Aorta (tissue), 5 donors: ENCODE data around the gene DMBX1. TPM values are rescaled to one million over a fixed set of nuclear protein-coding genes. Genes with fewer than 3 reads are reported as not detected.

Source experiments
- ATAC-seq: fragments of 200-7000 bp; cut with Tn5 transposase; one replicate; pipeline ENCODE4 v1.9.1; 2022; ENCODE audit warnings: moderate library complexity; ENCODE audit not compliant: low FRiP score
- DNase-seq, 2 donors: peaks; one replicate each; pipeline ENCODE4 v3.0.0-alpha.2; 2020
- H3K27ac ChIP-seq, 2 donors: one replicate each; pipeline ENCODE4 v1.5.1; 2013; ENCODE audit warnings: low read length in 2 of 2, mild to moderate bottlenecking in 2 of 2, moderate library complexity in 2 of 2, control low read depth in 1 of 2, inconsistent platforms in 1 of 2, low read depth in 1 of 2
- H3K27me3 ChIP-seq, 2 donors: one replicate each; pipeline ENCODE4 v1.6.1; 2013; ENCODE audit warnings: control low read depth in 1 of 2, low read length in 1 of 2, mild to moderate bottlenecking in 1 of 2, moderate library complexity in 1 of 2; ENCODE audit not compliant: insufficient read depth in 2 of 2, control insufficient read depth in 1 of 2
- H3K36me3 ChIP-seq, 2 donors: one replicate each; pipeline ENCODE4 v1.6.1; 2013; ENCODE audit warnings: control low read depth in 1 of 2, low read length in 1 of 2, mild to moderate bottlenecking in 1 of 2; ENCODE audit not compliant: insufficient read depth in 2 of 2, control insufficient read depth in 1 of 2
- H3K4me1 ChIP-seq, 2 donors: one replicate each; pipeline ENCODE4 v1.6.1; 2013; ENCODE audit warnings: low read length in 2 of 2, control low read depth in 1 of 2, mild to moderate bottlenecking in 1 of 2, moderate library complexity in 1 of 2; ENCODE audit not compliant: insufficient read depth in 2 of 2, control insufficient read depth in 1 of 2
- H3K4me3 ChIP-seq, 2 donors: one replicate each; pipeline ENCODE4 v1.5.1; 2013; ENCODE audit warnings: low read length in 2 of 2, control low read depth in 1 of 2, mild to moderate bottlenecking in 1 of 2
- H3K9me3 ChIP-seq: one replicate; pipeline ENCODE4 v1.6.1; 2013; ENCODE audit warnings: mild to moderate bottlenecking, low read length; ENCODE audit not compliant: control insufficient read depth
- WGBS, 2 donors: extraction: QIAGEN DNeasy Blood & Tissue Kit; methylation state at CpG; one replicate each; pipeline ENCODE4 v1.1.7; 2013; 5-methylcytosine and 5-hydroxymethylcytosine counted together
- intact Hi-C, 2 donors: fragments of 100-400 bp; cut with DNase I; formaldehyde crosslinking; loops; one replicate each; pipeline versions ENCODE4 v1.14.2 to v1.15.0; 2022
- polyA plus RNA-seq, 2 donors: library from polyadenylated mRNA; stranded (reverse); fragments of 200-250 nt; gene quantifications; one replicate each; pipeline ENCODE4 v1.2.3, GENCODE V29; 2013
- total RNA-seq, 2 donors: library from RNA; stranded (reverse); fragmentation: NEBNext Ultra II Directional; extraction: Animal tissue kit (Norgen Biotek cat#: 25700); gene quantifications; one replicate each; pipeline ENCODE4 v1.2.1, GENCODE V29; 2021
- donor health status: healthy with polysubstance abuse.
- donor health status: Bipolar disorder and iron deficiency.
- donor health status: DM: no; HTN: no; CAD: no.
- donor health status: DM: no; HTN: no; CAD: no.
- donor health status: DM: yes; HTN: yes; CAD: no.

Gene DMBX1
- total and polyA plus RNA-seq, 4 donors = 0.38 TPM; not detected in 3

DNA sequence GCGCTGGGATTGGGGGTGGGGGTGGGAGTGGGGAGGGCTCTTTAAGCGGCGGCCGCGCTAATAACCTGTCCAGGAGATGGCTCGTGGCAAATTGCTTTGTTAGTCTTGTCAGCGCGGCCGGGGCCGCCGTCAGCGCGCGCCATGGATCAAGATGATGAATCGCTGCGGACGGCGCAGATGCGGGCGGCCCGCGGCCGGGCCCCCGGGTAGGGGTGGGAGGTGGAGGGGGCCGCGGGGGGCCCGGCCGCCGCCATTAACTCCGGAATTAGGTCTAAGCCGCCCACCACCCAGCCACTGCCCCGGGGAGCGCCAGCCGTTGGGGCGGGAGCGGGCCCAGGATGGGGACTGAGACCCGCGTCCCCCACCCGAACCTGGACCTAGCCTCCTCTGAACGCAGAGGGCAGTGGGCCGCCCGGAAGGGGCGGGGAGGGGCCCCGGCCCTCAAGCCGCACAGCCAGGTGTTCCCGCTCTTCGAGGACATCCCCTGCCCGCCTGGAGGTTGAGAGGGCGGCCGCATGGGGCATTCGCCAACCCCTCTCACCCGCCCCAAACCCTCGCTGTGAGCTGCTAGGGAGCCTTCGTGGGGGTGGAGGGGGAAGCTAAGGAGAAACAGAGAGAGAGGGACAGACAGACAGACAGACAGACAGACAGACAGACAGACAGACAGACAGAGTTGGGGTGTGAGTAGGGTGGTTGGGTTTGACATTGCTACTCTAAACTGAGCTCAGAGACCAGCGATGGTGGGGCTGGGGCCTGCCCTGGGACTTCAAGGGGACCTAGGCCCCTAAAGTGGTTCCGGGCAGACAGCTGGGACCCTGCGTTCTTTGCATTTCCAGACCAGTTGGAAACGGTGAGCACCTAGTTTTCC is 3.8 kb upstream of the DMBX1 start:
- Histone ChIP-seq H3K27me3 (no peaks in the 10 kb centered on the region), H3K4me1 (no peaks in the 10 kb centered on the region), H3K9me3 (no peaks in the 10 kb centered on the region), H3K27ac (no peak overlapping the region), H3K36me3 (no peaks in the 10 kb centered on the region), H3K4me3 (no peak overlapping the region)
- ATAC-seq = no peak
- intact Hi-C loops = no loop called here
- 19 to 21% methylated on average over 40 to 58 of the region's 58 CpGs for WGBS, 2 donors
- peak; percentile 36 to 67 for DNase-seq

- Histone ChIP-seq H3K27ac (no peak overlapping the region), H3K4me1 (no peaks in the 10 kb centered on the region), H3K27me3 (no peaks in the 10 kb centered on the region), H3K4me3 (no peak overlapping the region), H3K9me3 (no peaks in the 10 kb centered on the region), H3K36me3 (no peaks in the 10 kb centered on the region)
- no peak for ATAC-seq
- intact Hi-C loops = no loop called here
- peak; percentile 11 to 16 for DNase-seq
- 91 to 94% methylated on average over 8 of the region's 8 CpGs for WGBS, 2 donors
These were observed 3.1 kb upstream of the DMBX1 start for GRCh38 chr1:46486432-46487015.

- intact Hi-C loops = no loop called here
- ATAC-seq (no peak), DNase-seq (no peak)
- H3K27ac ChIP-seq = no peak overlapping the region
- H3K4me3 ChIP-seq = no peak overlapping the region
- no peaks in the 10 kb centered on the region for H3K36me3 ChIP-seq
- WGBS, 2 donors = 56 to 59% methylated on average over 7 of the region's 7 CpGs
- no peaks in the 10 kb centered on the region for H3K27me3 ChIP-seq
- H3K4me1 ChIP-seq = no peaks in the 10 kb centered on the region
- no peaks in the 10 kb centered on the region for H3K9me3 ChIP-seq
These were observed 1.8 kb upstream of the DMBX1 start for GRCh38 chr1:46487818-46488218.

- no peaks in the 10 kb centered on the region for H3K9me3 ChIP-seq
- H3K36me3 ChIP-seq = no peaks in the 10 kb centered on the region
- intact Hi-C loops = no loop called here
- H3K4me1 ChIP-seq = no peaks in the 10 kb centered on the region
- no peaks in the 10 kb centered on the region for H3K27me3 ChIP-seq
- 25 to 26% methylated on average over 24 of the region's 24 CpGs for WGBS, 2 donors
- ATAC-seq (no peak), DNase-seq (peak in 1 of 2 donors; percentile 45)
- H3K27ac ChIP-seq = no peak overlapping the region
- H3K4me3 ChIP-seq = no peak overlapping the region
These were observed 1.1 kb upstream of the DMBX1 start for GRCh38 chr1:46488343-46489168.

GRCh38 chr1:46489169-46489637 is 433 bp upstream of the DMBX1 start:
- ATAC-seq = no peak
- intact Hi-C loops = no loop called here
- WGBS, 2 donors = 2 to 4% methylated on average over 35 of the region's 35 CpGs
- Histone ChIP-seq H3K36me3 (no peaks in the 10 kb centered on the region), H3K4me3 (no peak overlapping the region), H3K27ac (no peak overlapping the region), H3K9me3 (no peaks in the 10 kb centered on the region), H3K27me3 (no peaks in the 10 kb centered on the region), H3K4me1 (no peaks in the 10 kb centered on the region)
- no peak for DNase-seq

GRCh38 chr1:46490406-46490655 is 695 bp downstream of the DMBX1 start:
- ATAC-seq (no peak), DNase-seq (peak; percentile 41 to 71)
- no peaks in the 10 kb centered on the region for H3K27me3 ChIP-seq
- intact Hi-C loops = no loop called here
- no peaks in the 10 kb centered on the region for H3K36me3 ChIP-seq
- WGBS, 2 donors = 2 to 3% methylated on average over 18 to 25 of the region's 25 CpGs
- H3K9me3 ChIP-seq = no peaks in the 10 kb centered on the region
- H3K4me1 ChIP-seq = no peaks in the 10 kb centered on the region
- H3K27ac ChIP-seq = no peak overlapping the region
- H3K4me3 ChIP-seq = no peak overlapping the region

- Histone ChIP-seq H3K4me1 (no peaks in the 10 kb centered on the region), H3K36me3 (no peaks in the 10 kb centered on the region), H3K27me3 (no peaks in the 10 kb centered on the region), H3K9me3 (no peaks in the 10 kb centered on the region), H3K27ac (no peak overlapping the region), H3K4me3 (no peak overlapping the region)
- ATAC-seq = no peak
- DNase-seq = peak; percentile 43 to 72
- 10 to 11% methylated on average over 50 of the region's 50 CpGs for WGBS, 2 donors
- intact Hi-C loops = no loop called here
These were observed 1.2 kb downstream of the DMBX1 start for GRCh38 chr1:46490656-46491442.

GRCh38 chr1:46491443-46492268 is 2.0 kb downstream of the DMBX1 start:
- Histone ChIP-seq H3K27me3 (no peaks in the 10 kb centered on the region), H3K27ac (no peak overlapping the region), H3K9me3 (no peaks in the 10 kb centered on the region), H3K4me1 (no peaks in the 10 kb centered on the region), H3K4me3 (no peak overlapping the region), H3K36me3 (no peaks in the 10 kb centered on the region)
- DNase-seq = peak in 1 of 2 donors; percentile 29
- ATAC-seq = no peak
- intact Hi-C loops = no loop called here
- WGBS, 2 donors = 25 to 26% methylated on average over 25 of the region's 25 CpGs
